Panc1 (cell line): ENCODE measurements around the gene BPIFA3. TPM values are rescaled to one million over a fixed set of nuclear protein-coding genes. Genes with fewer than 3 reads are reported as not detected.

Source experiments
- ATAC-seq: fragments of 200-7000 bp; cut with Tn5 transposase; 2 replicates; pipeline ENCODE4 v1.9.1; 2020; ENCODE audit warnings: mild to moderate bottlenecking, moderate library complexity
- BruUV-seq: library from RNA; stranded (reverse); fragments of 400-500 nt; replicated peaks from 2 replicates; lab custom pipeline; 2021; lab: Mats Ljungman, UMichigan
- CTCF ChIA-PET: fragments of 300-600 bp; sonication (Branson Sonifier 250); formaldehyde crosslinking; loops from one replicate; lab custom pipeline; 2022; ENCODE audit warnings: antibody characterized with exemption; lab: Charles Lee
- POLR2A ChIA-PET: fragments of 300-600 bp; sonication (Branson Sonifier 250); formaldehyde crosslinking; loops from one replicate; lab custom pipeline; 2022; ENCODE audit warnings: antibody characterized with exemption; lab: Charles Lee
- DNase-seq: peaks from one replicate; pipeline ENCODE4 v3.0.0-alpha.2; 2010; ENCODE audit warnings: low read depth, low spot score
- H3K27ac ChIP-seq: 2 replicates; pipeline ENCODE4 v1.5.1; 2011; ENCODE audit warnings: mild to moderate bottlenecking, low read length, inconsistent platforms
- H3K27me3 ChIP-seq: fragments of 200-500 bp; sonication (Bioruptor generic); 2 replicates; pipeline ENCODE4 v1.6.0; 2014; ENCODE audit warnings: low read length, inconsistent platforms; ENCODE audit not compliant: control insufficient read depth, insufficient read depth
- H3K36me3 ChIP-seq: fragments of 200-500 bp; sonication (Bioruptor generic); 2 replicates; pipeline ENCODE4 v1.5.1; 2014; ENCODE audit warnings: inconsistent platforms, mild to moderate bottlenecking, low read length, moderate library complexity; ENCODE audit not compliant: control insufficient read depth, insufficient read depth
- H3K4me1 ChIP-seq: 2 replicates; pipeline ENCODE4 v1.5.1; 2011; ENCODE audit warnings: inconsistent platforms, mild to moderate bottlenecking, low read length, moderate library complexity; ENCODE audit not compliant: control insufficient read depth, insufficient read depth
- H3K4me3 ChIP-seq, 2 experiments: 2 replicates each; pipeline ENCODE4 v1.5.1; 2011 to 2012; ENCODE audit warnings: low read depth in 2 of 2, low read length in 2 of 2, mild to moderate bottlenecking in 2 of 2, inconsistent platforms in 1 of 2, moderate library complexity in 1 of 2
- H3K9me3 ChIP-seq: fragments of 200-500 bp; sonication (Bioruptor generic); 2 replicates; pipeline ENCODE4 v1.5.1; 2014; ENCODE audit warnings: low read depth, mild to moderate bottlenecking, inconsistent platforms, low read length, moderate library complexity; ENCODE audit not compliant: control insufficient read depth, insufficient read depth
- CTCF ChIP-seq: fragments of 450-650 bp; IDR thresholded peaks from 2 replicates; pipeline ENCODE4 v1.5.1; 2017; ENCODE audit warnings: mild to moderate bottlenecking
- POLR2AphosphoS5 ChIP-seq: IDR thresholded peaks from 2 replicates; pipeline ENCODE4 v1.6.1; 2012; ENCODE audit warnings: mild to moderate bottlenecking, low read depth, low read length, moderate library complexity
- REST ChIP-seq, 2 experiments: IDR thresholded peaks; 2 replicates each; pipeline ENCODE4 v1.6.1; 2011 to 2012; ENCODE audit warnings: low read depth in 2 of 2, control low read depth in 1 of 2, low read length in 1 of 2, mild to moderate bottlenecking in 1 of 2, moderate library complexity in 1 of 2; ENCODE audit not compliant: insufficient read depth in 1 of 2
- SIN3A ChIP-seq: IDR thresholded peaks from 2 replicates; pipeline ENCODE4 v1.6.1; 2012; ENCODE audit warnings: low read depth, mild to moderate bottlenecking, low read length, moderate library complexity, borderline replicate concordance; ENCODE audit not compliant: insufficient read depth
- TCF7L2 ChIP-seq: IDR thresholded peaks from 2 replicates; pipeline ENCODE4 v1.6.1; 2011; ENCODE audit warnings: mild to moderate bottlenecking, low read depth, low read length, inconsistent platforms
- in situ Hi-C: cut with HindIII; loops from 2 replicates; pipeline ENCODE4 v1.10.0; 2016; ENCODE audit warnings: low sequenced_read_pairs, low pct_unique_long_range_greater_than_20kb
- intact Hi-C: fragments of 100-400 bp; cut with micrococcal nuclease; formaldehyde crosslinking; loops from one replicate; pipeline ENCODE4 v1.10.0; 2022; ENCODE audit not compliant: unreplicated experiment
- total RNA-seq: library from RNA; stranded (reverse); gene quantifications from one replicate; pipeline ENCODE4 v1.2.1, GENCODE V29; 2021; ENCODE audit not compliant: unreplicated experiment

Gene BPIFA3
- total RNA-seq, 1 experiment from 2014 or later = not detected

GRCh38 chr20:33224399-33224798 is 7.2 kb downstream of the BPIFA3 start:
- intact Hi-C loops (no loop called here), in situ Hi-C loops (no loop called here)
- Histone ChIP-seq H3K36me3 (no peaks in the 10 kb centered on the region), H3K4me1 (no peaks in the 10 kb centered on the region), H3K9me3 (no peaks in the 10 kb centered on the region), H3K27me3 (peaks cover 17% of the 10 kb centered on the region), H3K27ac (no peak overlapping the region), H3K4me3 (no peak overlapping the region)
- ATAC-seq (no peak), DNase-seq (no peak)
- POLR2A ChIA-PET = no interaction called here
- no TSS peak for BruUV-seq
- TF ChIP-seq TCF7L2 (no peak), REST (IDR thresholded peaks at IDR 0.05; ENCODE audit: insufficient read depth in 1 of 2, low read depth in 2 of 2, low read length in 1 of 2) (no peak), SIN3A (no peak), CTCF (no peak), POLR2AphosphoS5 (no peak)
- CTCF ChIA-PET = no interaction called here

GRCh38 chr20:33229843-33230242 is 12.7 kb downstream of the BPIFA3 start:
- TF ChIP-seq CTCF (no peak), TCF7L2 (no peak), REST (IDR thresholded peaks at IDR 0.05; ENCODE audit: insufficient read depth in 1 of 2, low read depth in 2 of 2, low read length in 1 of 2) (no peak), POLR2AphosphoS5 (no peak)
- ChIA-PET CTCF (interaction anchor here (0.6 kb wide), 1 partner anchor 374 kb away, joined by 3 read pairs; no protein-coding TSS in a partner anchor), POLR2A (interaction anchor here (0.5 kb wide), 1 partner anchor 142 kb away, joined by 3 read pairs; no protein-coding TSS in a partner anchor)
- Histone ChIP-seq H3K36me3 (no peaks in the 10 kb centered on the region), H3K4me3 (no peak overlapping the region), H3K27me3 (peaks cover 19% of the 10 kb centered on the region; the same call in 1 of the 2 replicates), H3K27ac (no peak overlapping the region), H3K4me1 (no peaks in the 10 kb centered on the region), H3K9me3 (no peaks in the 10 kb centered on the region)
- intact Hi-C loops (no loop called here), in situ Hi-C loops (no loop called here)
- ATAC-seq (no peak), DNase-seq (no peak)
- no TSS peak for BruUV-seq
